Fibroblast of lung (primary cell): ENCODE measurements around the gene IER3IP1. TPM values are rescaled to one million over a fixed set of nuclear protein-coding genes. Genes with fewer than 3 reads are reported as not detected.
"Not testable (repeated sequence)": the region's sequence is repeated elsewhere in the genome, so short reads cannot be mapped to it uniquely, and the experiment has no call there.

Source experiments
- DNase-seq, 2 donors: peaks; one replicate each; pipeline versions ENCODE4 v3.0.0 to v3.0.0-alpha.2; 2010; ENCODE audit warnings: low read depth in 2 of 2
- H2AFZ ChIP-seq: 2 replicates; pipeline ENCODE4 v1.5.1; 2012; ENCODE audit warnings: low read length, control low read depth, inconsistent platforms
- H3K27ac ChIP-seq: 2 replicates; pipeline ENCODE4 v1.5.1; 2011; ENCODE audit warnings: low read length, control low read depth; ENCODE audit not compliant: insufficient read depth
- H3K27me3 ChIP-seq: 2 replicates; pipeline ENCODE4 v1.5.1; 2011; ENCODE audit warnings: mild to moderate bottlenecking, low read length; ENCODE audit not compliant: control insufficient read depth, insufficient read depth
- H3K36me3 ChIP-seq: 2 replicates; pipeline ENCODE4 v1.5.1; 2011; ENCODE audit warnings: low read length; ENCODE audit not compliant: control insufficient read depth, insufficient read depth
- H3K4me1 ChIP-seq: 2 replicates; pipeline ENCODE4 v1.5.1; 2011; ENCODE audit warnings: low read length; ENCODE audit not compliant: control insufficient read depth, insufficient read depth; ENCODE audit errors: extremely low read depth
- H3K4me2 ChIP-seq: 2 replicates; pipeline ENCODE4 v1.5.1; 2011; ENCODE audit warnings: low read length, control low read depth; ENCODE audit not compliant: insufficient read depth; ENCODE audit errors: extremely low read depth
- H3K4me3 ChIP-seq, 4 experiments: fragments of 200-600 bp in 1 of 4; sonication (generic) in 1 of 4; replicated peaks in 1 of 4; 2 replicates each; pipeline ENCODE4 v1.5.1; 2011 to 2016; ENCODE audit warnings: low read length in 4 of 4, low read depth in 3 of 4, mild to moderate bottlenecking in 3 of 4, control low read depth in 2 of 4, inconsistent platforms in 1 of 4, mixed read lengths in 1 of 4; ENCODE audit not compliant: insufficient read depth in 1 of 4; ENCODE audit errors: control extremely low read depth in 1 of 4
- H3K79me2 ChIP-seq: 2 replicates; pipeline ENCODE4 v1.5.1; 2012; ENCODE audit warnings: mild to moderate bottlenecking, low read length, inconsistent platforms; ENCODE audit not compliant: control insufficient read depth, insufficient read depth
- H3K9ac ChIP-seq: 2 replicates; pipeline ENCODE4 v1.5.1; 2011; ENCODE audit warnings: mild to moderate bottlenecking, low read length, control low read depth; ENCODE audit not compliant: insufficient read depth
- H3K9me3 ChIP-seq: 2 replicates; pipeline ENCODE4 v1.5.1; 2012; ENCODE audit warnings: low read depth, low read length; ENCODE audit not compliant: control insufficient read depth, insufficient read depth
- H4K20me1 ChIP-seq: 2 replicates; pipeline ENCODE4 v1.5.1; 2011; ENCODE audit warnings: low read length; ENCODE audit not compliant: control insufficient read depth, insufficient read depth; ENCODE audit errors: extremely low read depth
- EZH2 ChIP-seq: IDR thresholded peaks from 2 replicates; pipeline ENCODE4 v1.5.1; 2012; ENCODE audit warnings: low read length, control low read depth, mild to moderate bottlenecking; ENCODE audit errors: missing control alignments
- polyA plus RNA-seq, 2 donors: library from polyadenylated mRNA; depleted of rRNA in 1 of 2; stranded (reverse) in 1 of 2; unstranded in 1 of 2; fragments of >200 nt; gene quantifications; 2 replicates each; pipeline ENCODE4 v1.2.1, GENCODE V29; 2011 to 2012; ENCODE audit warnings: missing spikeins in 1 of 2
- total RNA-seq: library from RNA; depleted of rRNA; stranded (reverse); fragments of >200 nt; gene quantifications from 2 replicates; pipeline ENCODE4 v1.2.1, GENCODE V29; 2014
- TF ChIP-seq, protein P1 (sequence below), 2 donors: IDR thresholded peaks in 1 of 2; conservative IDR thresholded peaks in 1 of 2; 1 replicate in 1 of 2; 2 replicates in 1 of 2; pipeline ENCODE4 v1.5.1; 2011 to 2012; ENCODE audit warnings: low read length in 2 of 2, control low read depth in 1 of 2, inconsistent platforms in 1 of 2, low read depth in 1 of 2, mild to moderate bottlenecking in 1 of 2

The IER3IP1 gene
- total and polyA plus RNA-seq, 2 donors (not counting 1 experiment from before 2014, with no cell fraction given), result 26.2 to 47.9 TPM

DNA sequence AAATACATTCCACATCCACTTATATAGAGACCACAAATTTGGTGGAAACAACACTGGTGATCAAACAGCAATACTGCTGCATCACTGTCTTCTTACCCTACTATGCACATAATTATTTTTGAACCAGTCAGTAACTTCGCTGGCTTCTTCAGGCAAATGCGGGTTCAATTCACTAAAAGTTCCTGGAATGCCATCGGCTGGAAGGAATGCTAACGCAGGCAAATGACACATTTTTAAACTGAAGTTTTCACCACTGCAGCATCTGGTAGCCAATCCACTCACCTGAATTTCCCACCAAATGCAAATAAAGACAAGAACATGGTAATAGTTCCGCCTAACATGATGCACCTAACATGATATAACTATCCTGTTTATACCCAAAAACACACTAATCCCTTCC, 15.9 kb downstream of the IER3IP1 start:
- no peak overlapping the region for H3K4me3 ChIP-seq
- H4K20me1 ChIP-seq, result no peaks in the 10 kb centered on the region
- TF ChIP-seq, protein P1, sequence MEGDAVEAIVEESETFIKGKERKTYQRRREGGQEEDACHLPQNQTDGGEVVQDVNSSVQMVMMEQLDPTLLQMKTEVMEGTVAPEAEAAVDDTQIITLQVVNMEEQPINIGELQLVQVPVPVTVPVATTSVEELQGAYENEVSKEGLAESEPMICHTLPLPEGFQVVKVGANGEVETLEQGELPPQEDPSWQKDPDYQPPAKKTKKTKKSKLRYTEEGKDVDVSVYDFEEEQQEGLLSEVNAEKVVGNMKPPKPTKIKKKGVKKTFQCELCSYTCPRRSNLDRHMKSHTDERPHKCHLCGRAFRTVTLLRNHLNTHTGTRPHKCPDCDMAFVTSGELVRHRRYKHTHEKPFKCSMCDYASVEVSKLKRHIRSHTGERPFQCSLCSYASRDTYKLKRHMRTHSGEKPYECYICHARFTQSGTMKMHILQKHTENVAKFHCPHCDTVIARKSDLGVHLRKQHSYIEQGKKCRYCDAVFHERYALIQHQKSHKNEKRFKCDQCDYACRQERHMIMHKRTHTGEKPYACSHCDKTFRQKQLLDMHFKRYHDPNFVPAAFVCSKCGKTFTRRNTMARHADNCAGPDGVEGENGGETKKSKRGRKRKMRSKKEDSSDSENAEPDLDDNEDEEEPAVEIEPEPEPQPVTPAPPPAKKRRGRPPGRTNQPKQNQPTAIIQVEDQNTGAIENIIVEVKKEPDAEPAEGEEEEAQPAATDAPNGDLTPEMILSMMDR (conservative IDR thresholded peaks at IDR 0.05 in 1 of 2, IDR thresholded peaks at IDR 0.05 in 1 of 2; ENCODE audit: low read depth in 1 of 2, low read length in 2 of 2), result no peak
- TF ChIP-seq EZH2, result no peak
- DNase-seq, result no peak
- no peaks in the 10 kb centered on the region for H3K36me3 ChIP-seq
- H3K4me1 ChIP-seq, result no peaks in the 10 kb centered on the region
- no peak overlapping the region for H3K4me2 ChIP-seq
- H3K79me2 ChIP-seq, result peaks cover 53% of the 10 kb centered on the region
- no peak overlapping the region for H2AFZ ChIP-seq
- H3K27ac ChIP-seq, result no peak overlapping the region
- H3K27me3 ChIP-seq, result no peaks in the 10 kb centered on the region
- H3K9me3 ChIP-seq, result no peaks in the 10 kb centered on the region
- H3K9ac ChIP-seq, result no peak overlapping the region

DNA sequence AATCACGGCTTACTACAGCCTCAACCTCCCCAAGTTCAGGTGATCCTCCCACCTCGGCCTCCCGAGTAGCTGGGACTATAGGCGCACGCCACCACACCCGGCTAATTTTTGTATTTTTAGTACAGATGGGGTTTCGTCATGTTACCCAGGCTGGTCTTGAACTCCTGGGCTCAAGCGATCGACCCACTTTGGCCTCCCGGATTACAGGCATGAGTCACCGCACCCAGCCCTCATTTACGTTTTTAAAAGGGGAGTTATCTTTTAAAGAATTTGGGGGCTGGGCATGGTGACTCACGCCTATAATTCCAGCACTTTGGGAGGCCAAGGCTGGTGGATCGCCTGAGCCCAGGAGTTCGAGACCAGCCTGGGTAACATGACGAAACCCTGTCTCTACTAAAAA, 17.8 kb downstream of the IER3IP1 start:
- peak; percentile 36 to 49 for DNase-seq
- peaks cover 42% of the 10 kb centered on the region for H3K79me2 ChIP-seq
- H3K4me1 ChIP-seq, H3K4me3 ChIP-seq, H3K9ac ChIP-seq, H2AFZ ChIP-seq, H3K4me2 ChIP-seq, H4K20me1 ChIP-seq, H3K27ac ChIP-seq, H3K27me3 ChIP-seq, H3K9me3 ChIP-seq, H3K36me3 ChIP-seq: not testable (repeated sequence)

DNA sequence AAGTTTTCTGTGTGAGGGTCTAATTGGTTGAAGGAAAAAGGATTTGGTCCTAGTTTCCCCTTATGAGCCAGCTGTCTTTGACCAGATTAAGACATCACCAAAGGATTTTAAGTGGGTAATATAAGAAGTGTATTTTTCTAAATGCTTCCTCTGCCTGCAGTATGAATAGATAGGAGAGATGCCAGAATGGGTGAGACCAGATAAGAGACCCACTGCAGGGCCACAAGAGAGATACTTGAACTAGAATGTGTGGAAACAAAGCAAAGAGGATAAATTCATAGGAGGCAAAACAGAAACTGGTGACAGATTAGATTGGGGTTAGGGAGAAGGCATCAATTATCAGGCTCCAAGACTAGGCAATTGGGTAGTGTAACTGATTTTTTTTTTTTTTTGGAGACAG, 24.7 kb downstream of the IER3IP1 start:
- no peaks in the 10 kb centered on the region for H3K36me3 ChIP-seq
- H3K4me2 ChIP-seq, result peak overlapping the region; percentile 65
- no peaks in the 10 kb centered on the region for H4K20me1 ChIP-seq
- no peaks in the 10 kb centered on the region for H3K27me3 ChIP-seq
- no peaks in the 10 kb centered on the region for H3K9me3 ChIP-seq
- peak overlapping the region in 3 of 4 experiments; percentile 81 to 95 (median 86) for H3K4me3 ChIP-seq
- DNase-seq, result no peak
- H2AFZ ChIP-seq, result peak overlapping the region; percentile 97
- H3K27ac ChIP-seq, result peak overlapping the region; percentile 88
- TF ChIP-seq EZH2, result no peak
- TF ChIP-seq, protein P1 (conservative IDR thresholded peaks at IDR 0.05 in 1 of 2, IDR thresholded peaks at IDR 0.05 in 1 of 2; ENCODE audit: low read depth in 1 of 2, low read length in 2 of 2), result no peak
- H3K9ac ChIP-seq, result no peak overlapping the region
- peaks cover 4% of the 10 kb centered on the region for H3K4me1 ChIP-seq
- H3K79me2 ChIP-seq, result peaks cover 22% of the 10 kb centered on the region
